ENCODE measurements around the gene GRID2. TPM values are rescaled to one million over a fixed set of nuclear protein-coding genes. Genes with fewer than 3 reads are reported as not detected.

Gene GRID2
- total and polyA plus RNA-seq, 10 of the 15 experiments (the other 5 are each of a cell fraction or from before 2014, with no cell fraction given) = not detected

DNA sequence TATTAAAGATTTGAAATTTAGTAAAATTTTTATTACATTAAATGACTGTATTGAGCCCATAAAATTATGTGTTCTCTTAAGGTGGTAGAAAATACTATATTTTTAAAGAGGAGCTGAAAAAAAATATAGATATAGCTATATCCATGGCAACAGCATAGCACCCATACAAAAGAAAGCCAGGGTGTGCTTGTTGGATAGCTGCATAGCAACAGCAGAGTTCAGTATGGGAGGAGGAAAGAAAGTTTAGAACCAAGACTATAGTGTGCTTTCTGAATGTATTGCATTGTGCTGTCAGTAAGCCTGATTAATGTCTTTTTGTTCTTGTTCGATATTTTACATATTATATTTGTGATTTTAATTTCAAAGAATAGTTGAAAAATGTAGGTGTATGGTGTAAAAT, 78.4 kb downstream of the GRID2 start:
- FAIRE-seq = no peak
- POLR2A ChIA-PET = no interaction called here
- SMC1A ChIA-PET (ENCODE audit: uncharacterized antibody, unreplicated experiment) = no interaction called here

More for the DNA sequence above, 78.4 kb downstream of the GRID2 start:
- Histone ChIP-seq H3K4me1 (ENCODE audit: control insufficient read depth, insufficient read depth, low read length) (no peaks in the 10 kb centered on the region), H3K9ac (ENCODE audit: control insufficient read depth, insufficient read depth, low read length) (no peak overlapping the region), H3K36me3 (ENCODE audit: control insufficient read depth in 2 of 2, insufficient read depth in 2 of 2, low read length in 1 of 2) (no peaks in the 10 kb centered on the region), H4K20me1 (ENCODE audit: control insufficient read depth, insufficient read depth) (no peaks in the 10 kb centered on the region), H3K4me3 (no peak overlapping the region), H3K9me3 (replicated peaks; ENCODE audit: control insufficient read depth, insufficient read depth, low read length) (no peaks in the 10 kb centered on the region), H3K4me2 (ENCODE audit: control insufficient read depth, insufficient read depth) (no peak overlapping the region), H3K79me2 (ENCODE audit: control insufficient read depth, insufficient read depth, low read length) (no peaks in the 10 kb centered on the region), H2AFZ (ENCODE audit: control insufficient read depth, low read depth, low read length) (no peak overlapping the region), H3K27ac (ENCODE audit: control insufficient read depth, insufficient read depth) (no peak overlapping the region), H3K27me3 (replicated peaks in 1 of 2; ENCODE audit: control insufficient read depth in 2 of 2, insufficient read depth in 2 of 2, low read length in 1 of 2) (no peaks in the 10 kb centered on the region)
- ChIA-PET RAD21 (ENCODE audit: unreplicated experiment) (no interaction called here), CTCF (interaction anchor here (0.9 kb wide), 1 partner anchor 98 kb away, joined by 4 read pairs; no protein-coding TSS in a partner anchor)
- DNase-seq (ENCODE audit: low read depth, low spot score) (no peak), ATAC-seq (no peak)
- BruUV-seq (replicated peaks) = no TSS peak
- TF ChIP-seq RFX5 (IDR thresholded peaks at IDR 0.05; ENCODE audit: low read depth, low read length) (no peak), TAF1 (IDR thresholded peaks at IDR 0.05; ENCODE audit: borderline replicate concordance, low read depth, low read length) (no peak), NFYA (IDR thresholded peaks at IDR 0.05; ENCODE audit: borderline replicate concordance, low read depth, low read length) (no peak), ZNF207 (IDR thresholded peaks at IDR 0.05; ENCODE audit: borderline replicate concordance) (no peak), CREM (IDR thresholded peaks at IDR 0.05; ENCODE audit: low read depth) (no peak), CHD2 (IDR thresholded peaks at IDR 0.05; ENCODE audit: borderline replicate concordance, low read depth, low read length) (no peak), GATAD2B (conservative IDR thresholded peaks at IDR 0.05; ENCODE audit: low read depth) (no peak), STAT3 (IDR thresholded peaks at IDR 0.05; ENCODE audit: low read depth, low read length) (no peak), ATF7 (IDR thresholded peaks at IDR 0.05; ENCODE audit: low read depth) (no peak), TBL1XR1 (IDR thresholded peaks at IDR 0.05; ENCODE audit: low read depth, low read length) (no peak)
- TF ChIP-seq, protein P1, sequence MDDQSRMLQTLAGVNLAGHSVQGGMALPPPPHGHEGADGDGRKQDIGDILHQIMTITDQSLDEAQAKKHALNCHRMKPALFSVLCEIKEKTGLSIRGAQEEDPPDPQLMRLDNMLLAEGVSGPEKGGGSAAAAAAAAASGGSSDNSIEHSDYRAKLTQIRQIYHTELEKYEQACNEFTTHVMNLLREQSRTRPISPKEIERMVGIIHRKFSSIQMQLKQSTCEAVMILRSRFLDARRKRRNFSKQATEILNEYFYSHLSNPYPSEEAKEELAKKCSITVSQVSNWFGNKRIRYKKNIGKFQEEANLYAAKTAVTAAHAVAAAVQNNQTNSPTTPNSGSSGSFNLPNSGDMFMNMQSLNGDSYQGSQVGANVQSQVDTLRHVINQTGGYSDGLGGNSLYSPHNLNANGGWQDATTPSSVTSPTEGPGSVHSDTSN (IDR thresholded peaks at IDR 0.05; ENCODE audit: insufficient replicate concordance, low read depth, low read length) = no peak
- TF ChIP-seq, protein P2, sequence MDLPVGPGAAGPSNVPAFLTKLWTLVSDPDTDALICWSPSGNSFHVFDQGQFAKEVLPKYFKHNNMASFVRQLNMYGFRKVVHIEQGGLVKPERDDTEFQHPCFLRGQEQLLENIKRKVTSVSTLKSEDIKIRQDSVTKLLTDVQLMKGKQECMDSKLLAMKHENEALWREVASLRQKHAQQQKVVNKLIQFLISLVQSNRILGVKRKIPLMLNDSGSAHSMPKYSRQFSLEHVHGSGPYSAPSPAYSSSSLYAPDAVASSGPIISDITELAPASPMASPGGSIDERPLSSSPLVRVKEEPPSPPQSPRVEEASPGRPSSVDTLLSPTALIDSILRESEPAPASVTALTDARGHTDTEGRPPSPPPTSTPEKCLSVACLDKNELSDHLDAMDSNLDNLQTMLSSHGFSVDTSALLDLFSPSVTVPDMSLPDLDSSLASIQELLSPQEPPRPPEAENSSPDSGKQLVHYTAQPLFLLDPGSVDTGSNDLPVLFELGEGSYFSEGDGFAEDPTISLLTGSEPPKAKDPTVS (IDR thresholded peaks at IDR 0.05; ENCODE audit: low read depth, low read length) = no peak
- in situ Hi-C loops (cut with MboI) (loop anchor here (25.0 kb wide), 2 partner anchors 1270 to 1970 kb away; no protein-coding TSS in a partner anchor), intact Hi-C loops (cut with micrococcal nuclease; ENCODE audit: unreplicated experiment) (loop anchor here (10.0 kb wide), 1 partner anchor 1967 kb away; no protein-coding TSS in a partner anchor)
- 0% methylated on average over 1 of the region's 1 CpG for WGBS (ENCODE audit: insufficient coverage, insufficient replicate concordance, low lambda C conversion rate, missing lambda C conversion rate)

Measured in GM12878 (cell line).